HCEC 1CT (cell line): ENCODE results near the gene HSD3B7.

Experiments
- DNase-seq: peaks from one replicate; pipeline ENCODE4 v3.0.0-alpha.2; 2017

The HSD3B7 gene

GRCh38 chr16:30983898-30984610 lies 953 bp upstream of the HSD3B7 start:
- no peak for DNase-seq

GRCh38 chr16:30985401-30986128 lies 558 bp downstream of the HSD3B7 start:
- peak; percentile 47 for DNase-seq

GRCh38 chr16:30986129-30986991 lies 1.4 kb downstream of the HSD3B7 start:
- DNase-seq: no peak

GRCh38 chr16:30987581-30988190 lies 2.7 kb downstream of the HSD3B7 start:
- no peak for DNase-seq

- DNase-seq: no peak
These were observed 4.6 kb downstream of the HSD3B7 start for GRCh38 chr16:30989469-30990047.

GRCh38 chr16:30990105-30990504 lies 5.1 kb downstream of the HSD3B7 start:
- DNase-seq: no peak

GRCh38 chr16:30991052-30991451 lies 6.0 kb downstream of the HSD3B7 start:
- DNase-seq: no peak

GRCh38 chr16:30992276-30992780 lies 7.3 kb downstream of the HSD3B7 start:
- DNase-seq: no peak

- no peak for DNase-seq
These were observed 8.2 kb downstream of the HSD3B7 start for GRCh38 chr16:30992931-30993816.

GRCh38 chr16:30995927-30996323 lies 10.9 kb downstream of the HSD3B7 start:
- no peak for DNase-seq

- peak; percentile 32 for DNase-seq
These were observed 11.4 kb downstream of the HSD3B7 start for GRCh38 chr16:30996324-30996984.

- peak; percentile 87 for DNase-seq
These were observed 12.1 kb downstream of the HSD3B7 start for GRCh38 chr16:30996985-30997724.

GRCh38 chr16:30997725-30998711 lies 13.0 kb downstream of the HSD3B7 start:
- DNase-seq: peak; percentile 89

- DNase-seq: no peak
These were observed 14.1 kb downstream of the HSD3B7 start for GRCh38 chr16:30998852-30999761.

GRCh38 chr16:31000671-31001382 lies 15.8 kb downstream of the HSD3B7 start:
- DNase-seq: no peak

- DNase-seq: no peak
These were observed 16.7 kb downstream of the HSD3B7 start for GRCh38 chr16:31001507-31002249.
